Endometrium (tissue), 2 donors: ENCODE data around the gene SCN3A.

Experiments
- FAIRE-seq: peaks from 2 replicates; lab custom pipeline; 2012; peaks lifted over from hg19 to GRCh38; lab: Jason Lieb, UNC
- donor health status: control.
- donor health status: control.

Gene SCN3A

GRCh38 chr2:165056564-165056963 is 147.3 kb downstream of the SCN3A start:
- FAIRE-seq = no peak

DNA sequence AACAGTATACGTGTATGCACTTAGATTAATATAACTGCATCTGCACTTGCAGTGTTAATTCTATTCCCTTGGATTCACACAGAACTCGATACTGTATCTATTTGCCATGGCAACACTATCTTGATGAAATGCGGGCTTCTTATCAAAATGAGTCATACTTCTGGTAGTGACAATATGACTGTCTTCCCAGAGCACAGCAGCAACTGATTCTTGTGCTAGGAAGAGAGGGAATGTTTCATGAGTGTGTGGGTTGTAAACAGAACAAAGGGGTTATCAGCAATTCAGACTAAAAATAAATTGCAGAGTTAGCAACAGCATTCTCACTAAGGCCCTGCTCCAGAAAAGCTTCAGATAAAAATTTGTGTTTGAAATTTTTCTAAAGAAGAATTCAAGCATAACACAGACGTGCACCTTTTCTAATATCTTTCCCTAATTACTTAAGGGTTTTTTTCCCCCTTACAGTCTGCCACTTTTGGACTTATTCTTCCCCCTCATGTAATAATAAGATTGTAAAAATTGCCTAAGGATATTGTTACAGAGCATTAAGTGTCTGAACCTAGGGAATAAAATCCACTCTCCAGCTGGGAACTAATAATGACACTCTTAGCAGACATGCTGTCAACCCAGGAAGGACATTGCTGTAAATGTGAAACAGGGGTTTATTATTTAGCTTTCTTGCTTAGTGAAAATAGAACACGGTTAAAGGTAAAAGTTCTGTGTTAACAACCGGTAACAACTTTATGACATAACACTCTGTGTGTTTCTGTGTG is 148.6 kb downstream of the SCN3A start:
- FAIRE-seq = no peak

GRCh38 chr2:165054652-165055051 is 149.2 kb downstream of the SCN3A start:
- no peak for FAIRE-seq

DNA sequence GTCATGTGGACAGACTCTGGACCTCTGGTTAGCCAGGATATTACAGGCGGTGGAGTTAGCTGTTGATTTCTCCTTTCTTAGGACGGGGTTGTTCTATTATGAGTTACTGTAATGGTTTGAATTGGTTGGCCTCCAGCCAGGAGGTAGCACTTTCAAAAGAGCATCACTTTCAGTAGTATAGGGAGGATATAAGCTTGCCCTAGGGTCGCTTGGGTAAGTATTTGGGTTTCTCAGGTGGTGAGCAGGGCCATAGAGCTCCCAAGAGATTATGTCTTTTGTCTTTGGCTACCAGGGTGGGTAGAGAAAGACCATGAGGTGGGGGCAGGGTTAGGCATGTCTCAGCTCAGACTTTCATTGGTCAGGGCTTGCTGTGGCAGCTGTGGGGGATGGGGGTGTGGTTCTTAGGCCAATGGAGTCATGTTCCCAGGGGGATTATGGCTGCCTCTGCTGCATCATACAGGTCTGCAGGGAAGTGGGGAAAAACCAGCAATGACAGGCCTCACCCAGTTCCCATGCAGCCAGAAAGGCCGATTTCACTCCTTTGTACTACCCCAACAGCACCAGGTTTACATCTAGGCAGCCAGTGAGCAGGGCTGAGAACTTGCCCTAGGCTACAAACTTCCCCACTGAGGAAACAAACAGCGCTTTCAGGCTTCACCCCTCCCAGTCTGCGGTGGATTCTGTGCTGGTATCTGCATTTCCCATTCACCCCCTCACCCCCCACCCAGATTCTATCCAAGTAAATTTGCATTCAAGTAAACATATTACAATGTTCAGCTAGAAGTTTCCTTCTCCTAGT is 159.1 kb downstream of the SCN3A start:
- no peak for FAIRE-seq
